Stimulated activated CD8-positive, alpha-beta memory T cell treated with anti-CD3 and anti-CD28 coated beads, Interleukin-4, amount 100 ng/mL, for 48 hours (primary cell): ENCODE measurements around the gene EFNA1.
"Not testable (repeated sequence)": the region's sequence is repeated elsewhere in the genome, so short reads cannot be mapped to it uniquely, and the experiment has no call there.

Experiments used
- DNase-seq: peaks from one replicate; pipeline ENCODE4 v3.0.0-alpha.2; 2020

The EFNA1 gene

GRCh38 chr1:155125511-155125945 is 2.1 kb upstream of the EFNA1 start:
- DNase-seq: no peak

GRCh38 chr1:155125946-155126555 is 1.6 kb upstream of the EFNA1 start:
- no peak for DNase-seq

GRCh38 chr1:155126556-155127104 is 1.0 kb upstream of the EFNA1 start:
- peak; percentile 47 for DNase-seq

- no peak for DNase-seq
Measured at GRCh38 chr1:155127967-155128754, 485 bp downstream of the EFNA1 start.

DNA sequence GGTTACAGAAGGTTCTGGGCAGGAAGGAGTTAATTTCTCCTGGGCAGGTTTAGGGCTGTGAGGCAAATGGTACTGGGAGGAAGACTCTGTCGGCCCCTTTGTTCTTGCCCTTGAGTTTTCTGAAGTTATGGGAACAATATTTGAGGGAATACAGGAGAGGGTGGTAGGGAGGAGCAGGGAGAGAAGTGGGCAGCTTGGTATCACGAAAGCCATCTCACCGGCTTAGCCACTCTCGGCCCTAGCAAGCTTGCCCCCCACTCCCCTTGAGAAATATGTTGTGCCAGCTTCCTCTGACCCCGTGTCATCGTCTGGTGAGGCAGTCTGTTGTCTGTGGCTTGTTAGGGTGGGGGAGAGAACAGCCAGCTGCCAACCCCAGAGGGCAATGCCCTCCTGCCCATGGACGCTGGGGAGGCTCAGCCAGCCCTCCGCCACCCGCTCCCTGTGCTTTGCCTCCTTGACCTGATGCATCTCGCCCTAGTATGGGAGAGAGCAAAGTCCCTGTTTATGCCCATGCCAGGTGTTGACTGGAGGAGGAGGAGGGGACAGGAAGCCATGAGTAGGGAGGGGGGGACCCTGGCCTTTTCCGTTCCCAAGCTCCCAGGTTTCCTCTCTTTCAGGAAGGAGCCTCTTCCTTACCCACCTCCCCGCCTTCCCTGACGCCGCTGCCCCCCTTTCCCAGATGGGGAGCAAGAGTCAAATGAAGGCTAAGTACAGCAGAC is 1.2 kb downstream of the EFNA1 start:
- no peak for DNase-seq

DNA sequence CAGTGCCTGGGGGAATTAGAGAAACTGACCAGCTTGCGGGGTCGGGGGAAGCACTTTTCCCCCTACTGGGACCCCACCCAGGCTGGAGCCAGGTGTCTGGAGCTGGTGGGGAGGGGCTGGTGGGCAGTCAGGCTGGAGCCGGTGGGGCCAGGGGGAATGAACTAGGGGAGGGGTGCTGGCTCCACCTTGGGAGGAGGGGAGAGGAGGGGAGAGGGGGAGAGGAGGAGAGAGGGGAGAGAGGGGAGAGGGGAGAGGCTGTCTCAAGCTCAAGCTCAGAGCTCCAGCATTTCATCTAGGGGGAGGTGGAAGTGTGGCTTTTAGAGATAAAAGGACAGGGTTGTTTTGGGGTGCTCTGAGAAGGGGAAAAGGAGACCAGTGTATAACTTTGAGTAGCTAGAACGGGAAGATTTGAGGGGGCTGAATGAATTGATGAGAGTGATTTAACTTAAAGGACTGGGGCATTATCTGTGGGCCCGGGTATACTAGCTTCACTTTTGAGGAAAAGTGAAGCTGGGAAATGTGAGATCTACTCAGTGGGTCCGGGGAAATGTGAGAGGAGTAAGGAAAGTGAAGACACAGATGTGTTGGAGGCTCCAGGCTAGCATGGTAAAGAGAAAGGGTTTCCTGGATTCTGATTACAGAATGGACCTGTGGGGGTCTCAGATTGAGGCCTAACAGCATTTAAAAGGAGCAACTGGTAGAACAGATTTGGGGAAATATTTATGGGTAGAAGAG is 2.8 kb downstream of the EFNA1 start:
- no peak for DNase-seq

GRCh38 chr1:155131285-155131684 is 3.6 kb downstream of the EFNA1 start:
- DNase-seq: no peak

GRCh38 chr1:155131856-155132255 is 4.2 kb downstream of the EFNA1 start:
- DNase-seq: no peak

DNA sequence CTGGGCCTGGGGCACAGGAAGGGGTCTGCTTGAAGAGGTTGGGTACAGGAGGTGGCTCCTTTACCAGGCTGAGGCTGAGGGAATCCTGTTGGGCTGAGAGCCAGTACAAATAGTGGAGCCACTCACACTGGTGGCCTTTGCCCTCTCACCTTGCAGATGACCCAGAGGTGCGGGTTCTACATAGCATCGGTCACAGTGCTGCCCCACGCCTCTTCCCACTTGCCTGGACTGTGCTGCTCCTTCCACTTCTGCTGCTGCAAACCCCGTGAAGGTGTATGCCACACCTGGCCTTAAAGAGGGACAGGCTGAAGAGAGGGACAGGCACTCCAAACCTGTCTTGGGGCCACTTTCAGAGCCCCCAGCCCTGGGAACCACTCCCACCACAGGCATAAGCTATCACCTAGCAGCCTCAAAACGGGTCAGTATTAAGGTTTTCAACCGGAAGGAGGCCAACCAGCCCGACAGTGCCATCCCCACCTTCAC is 6.2 kb downstream of the EFNA1 start:
- no peak for DNase-seq

DNA sequence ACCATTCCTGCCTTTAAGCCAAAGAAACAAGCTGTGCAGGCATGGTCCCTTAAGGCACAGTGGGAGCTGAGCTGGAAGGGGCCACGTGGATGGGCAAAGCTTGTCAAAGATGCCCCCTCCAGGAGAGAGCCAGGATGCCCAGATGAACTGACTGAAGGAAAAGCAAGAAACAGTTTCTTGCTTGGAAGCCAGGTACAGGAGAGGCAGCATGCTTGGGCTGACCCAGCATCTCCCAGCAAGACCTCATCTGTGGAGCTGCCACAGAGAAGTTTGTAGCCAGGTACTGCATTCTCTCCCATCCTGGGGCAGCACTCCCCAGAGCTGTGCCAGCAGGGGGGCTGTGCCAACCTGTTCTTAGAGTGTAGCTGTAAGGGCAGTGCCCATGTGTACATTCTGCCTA is 6.6 kb downstream of the EFNA1 start:
- DNase-seq: no peak

DNA sequence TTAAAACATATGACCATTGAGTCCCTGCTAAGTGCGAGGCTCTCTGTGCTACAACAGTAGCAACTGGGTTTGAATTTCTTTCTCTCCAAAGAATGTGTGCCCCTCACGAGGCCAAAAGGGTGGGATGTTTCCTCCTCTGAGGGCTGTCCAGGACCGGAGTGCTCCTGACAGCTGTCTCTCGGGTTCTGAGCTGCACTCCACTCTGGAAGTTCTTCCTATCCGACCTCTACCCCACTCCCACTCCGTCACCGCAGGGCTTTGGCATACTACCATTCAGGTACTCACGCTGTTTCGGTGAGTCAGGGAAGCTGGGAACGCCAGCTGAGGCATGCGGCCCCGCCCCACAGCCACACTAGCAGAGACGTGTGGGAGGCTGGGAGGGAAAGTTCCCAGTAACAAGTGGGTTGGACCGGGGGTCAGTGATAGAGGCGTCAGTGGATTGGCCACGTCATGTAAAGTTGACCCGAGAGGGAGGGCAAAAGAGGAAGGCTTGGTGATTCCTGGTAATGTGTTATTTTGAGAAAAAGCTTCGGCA is 7.3 kb downstream of the EFNA1 start:
- DNase-seq: peak; percentile 85

DNA sequence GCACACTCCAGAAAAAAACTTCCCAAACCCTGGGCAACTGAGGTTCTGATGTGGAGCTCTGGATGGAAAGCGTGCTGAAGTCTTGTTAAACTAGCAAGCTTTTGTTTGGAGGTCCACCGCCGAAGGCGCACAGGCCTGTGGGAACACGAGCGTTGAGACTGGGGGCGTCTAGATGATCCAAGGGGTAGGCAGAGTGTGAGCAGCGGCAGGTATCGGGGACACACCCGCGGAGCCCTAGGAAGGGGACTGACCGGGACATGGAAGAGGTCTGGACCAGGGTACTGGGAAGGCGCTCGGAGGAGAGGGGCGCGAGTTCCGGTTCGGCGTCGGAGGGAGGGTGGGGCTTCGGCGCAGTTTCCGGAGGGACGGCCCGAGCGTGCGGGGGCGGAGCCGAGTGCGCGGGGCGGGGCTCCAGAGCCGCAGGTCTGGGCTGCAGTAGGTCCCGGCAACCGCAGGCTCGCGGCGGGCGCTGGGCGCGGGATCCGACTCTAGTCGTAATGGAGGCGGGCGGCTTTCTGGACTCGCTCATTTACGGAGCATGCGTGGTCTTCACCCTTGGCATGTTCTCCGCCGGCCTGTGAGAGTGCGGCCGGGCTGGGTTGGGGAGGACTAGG is 7.8 kb downstream of the EFNA1 start, which contains the start of gene SLC50A1:
Gene SLC50A1 (plus strand): TSS at position 438 of the 614 bp plus-strand sequence. CDS start 60 bp downstream, at position 498.
- peak; percentile 96 for DNase-seq

DNA sequence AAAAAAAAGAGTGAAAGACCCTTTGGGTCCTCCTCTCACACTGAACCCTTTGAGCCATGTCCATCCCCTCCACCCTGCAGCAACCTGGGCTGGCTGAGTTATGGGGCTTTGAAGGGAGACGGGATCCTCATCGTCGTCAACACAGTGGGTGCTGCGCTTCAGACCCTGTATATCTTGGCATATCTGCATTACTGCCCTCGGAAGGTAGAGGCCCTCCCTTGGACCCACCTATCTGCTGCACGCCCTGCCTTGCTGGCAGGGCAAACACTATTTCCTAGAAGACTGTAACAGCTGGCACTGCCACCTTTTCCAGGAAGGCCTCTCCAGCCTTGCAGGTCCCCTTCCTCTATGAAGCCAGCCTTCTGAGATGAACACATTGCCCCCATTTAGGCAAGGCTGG is 9.1 kb downstream of the EFNA1 start:
- DNase-seq: no peak

DNA sequence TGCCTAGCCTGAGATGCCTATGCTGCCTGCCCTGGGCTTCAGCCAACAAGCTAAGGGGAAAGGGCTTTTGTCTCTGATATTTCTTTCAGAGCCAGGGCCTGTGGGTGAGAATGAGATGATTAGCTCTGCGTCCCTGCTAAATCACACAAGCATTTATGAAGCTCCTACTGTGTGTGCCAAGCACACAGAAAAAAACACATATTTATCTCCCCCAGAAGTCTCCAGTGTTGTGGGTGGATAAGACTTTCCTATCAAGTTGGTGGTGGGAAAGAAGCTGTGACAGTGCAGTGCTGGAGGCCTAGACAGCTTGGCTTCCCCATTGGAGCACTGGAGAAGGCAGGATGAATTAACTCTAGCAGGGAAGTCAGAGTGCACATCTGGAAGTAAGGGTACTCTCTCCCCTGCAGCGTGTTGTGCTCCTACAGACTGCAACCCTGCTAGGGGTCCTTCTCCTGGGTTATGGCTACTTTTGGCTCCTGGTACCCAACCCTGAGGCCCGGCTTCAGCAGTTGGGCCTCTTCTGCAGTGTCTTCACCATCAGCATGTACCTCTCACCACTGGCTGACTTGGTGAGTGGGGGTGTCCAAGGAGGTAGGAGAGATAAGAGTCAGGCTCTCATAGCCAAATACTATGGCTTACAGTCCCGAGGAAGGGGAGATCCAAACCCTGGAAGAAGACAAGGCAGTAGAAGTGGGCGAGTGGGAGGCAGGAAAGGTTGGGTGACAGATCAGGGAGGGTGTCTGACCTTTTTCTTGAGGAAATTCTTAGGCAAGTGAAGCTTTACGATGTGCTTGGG is 9.7 kb downstream of the EFNA1 start:
- no peak for DNase-seq

DNA sequence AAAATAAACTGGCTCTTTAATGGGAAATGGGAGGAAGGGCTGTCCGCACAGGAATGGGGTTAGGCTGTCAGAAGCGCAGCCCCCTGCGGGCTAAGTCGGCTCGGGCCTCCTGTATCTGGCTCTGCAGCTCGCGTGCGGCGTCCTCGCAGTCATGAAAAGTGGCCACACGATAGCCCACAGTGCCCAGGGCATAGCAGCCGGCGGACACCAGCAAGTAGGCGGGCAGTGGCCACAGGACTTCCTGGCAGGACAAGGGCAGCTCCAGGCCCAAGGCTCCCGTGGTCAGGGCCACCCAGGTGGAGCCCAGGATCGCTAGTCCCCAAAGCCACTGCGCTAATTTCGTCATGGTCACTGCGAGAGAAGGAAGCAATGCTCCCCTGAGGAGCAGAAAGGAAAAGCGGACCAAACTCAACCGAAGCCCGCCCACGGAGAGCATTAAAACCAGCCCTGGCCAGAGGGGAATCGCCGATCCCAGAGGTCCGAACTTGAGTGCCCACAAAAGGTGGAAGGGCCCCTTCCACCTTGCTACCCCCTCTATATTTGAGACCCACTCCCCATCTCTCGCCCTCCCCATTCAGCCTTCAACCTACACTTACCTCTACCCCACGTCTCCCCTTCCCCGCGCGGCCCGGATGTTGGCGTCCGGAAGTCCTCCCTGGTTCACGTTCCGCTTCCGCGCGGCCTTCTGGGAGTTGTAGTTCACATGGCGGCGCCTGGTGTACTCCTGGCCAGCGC is 12.4 kb downstream of the EFNA1 start, which contains the start of gene DPM3:
Gene DPM3 (minus strand): TSS at position 637 of the 735 bp plus-strand sequence. CDS start 291 bp downstream, at position 346.
- peak; percentile 94 for DNase-seq

DNA sequence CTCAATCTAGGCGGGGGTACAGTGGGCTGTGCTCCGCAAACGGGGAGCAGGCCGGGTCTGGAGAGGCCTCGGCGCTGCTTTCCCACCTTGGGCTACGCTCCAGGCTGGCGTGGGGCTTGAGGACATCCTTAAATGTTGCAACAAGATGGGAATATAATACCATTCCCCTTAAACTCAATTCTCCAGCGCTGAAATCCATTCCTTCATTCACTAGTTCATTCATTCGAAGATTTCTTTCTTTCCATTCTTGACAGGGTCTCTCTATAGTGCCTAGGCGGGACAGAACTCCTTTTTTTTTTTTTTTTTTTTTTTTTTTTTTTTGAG is 12.9 kb downstream of the EFNA1 start:
- DNase-seq: no peak

DNA sequence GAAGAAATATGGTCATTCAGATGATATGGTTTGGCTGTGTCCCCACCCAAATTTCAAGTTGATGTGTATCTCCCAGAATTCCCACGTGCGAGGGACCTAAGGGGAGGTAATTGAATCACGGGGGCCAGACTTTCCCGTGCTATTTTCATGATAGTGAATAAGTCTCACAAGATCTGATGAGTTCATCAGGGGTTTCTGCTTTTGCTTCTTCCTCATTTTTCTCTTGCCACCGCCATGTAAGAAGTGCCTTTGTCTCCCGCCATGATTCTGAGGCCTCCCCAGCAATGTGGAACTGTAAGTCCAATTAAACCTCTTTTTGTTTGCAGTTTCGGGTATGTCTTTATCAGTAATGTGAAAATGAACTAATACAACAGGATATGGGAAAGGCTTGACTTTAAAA is 14.1 kb downstream of the EFNA1 start:
- no peak for DNase-seq

GRCh38 chr1:155145491-155145890 is 17.8 kb downstream of the EFNA1 start:
- no peak for DNase-seq

GRCh38 chr1:155155996-155156643 is 28.4 kb downstream of the EFNA1 start:
- not testable (repeated sequence) for DNase-seq

GRCh38 chr1:155158991-155159390 is 31.3 kb downstream of the EFNA1 start:
- no peak for DNase-seq
